ENCODE measurements around the gene SLC19A1.

Gene SLC19A1

GRCh38 chr21:45465611-45466329 lies 76.5 kb downstream of the SLC19A1 start:
- Histone ChIP-seq H3K36me3 (ENCODE audit: control insufficient read depth, insufficient read depth, low read length) (no peaks in the 10 kb centered on the region), H3K4me3 (replicated peaks; ENCODE audit: low read depth, low read length) (peak overlapping the region; percentile 8), H3K27me3 (replicated peaks; ENCODE audit: control insufficient read depth, insufficient read depth, low read length) (no peaks in the 10 kb centered on the region; the same call in 1 of the 2 replicates)
- DNase-seq (ENCODE audit: extremely low read depth, insufficient read length), result no peak
- no peak for TF ChIP-seq CTCF (IDR thresholded peaks at IDR 0.05; ENCODE audit: insufficient read depth, low read length, poor library complexity, severe bottlenecking)

GRCh38 chr21:45465105-45465504 lies 77.1 kb downstream of the SLC19A1 start:
- no peak for TF ChIP-seq CTCF (IDR thresholded peaks at IDR 0.05; ENCODE audit: insufficient read depth, low read length, poor library complexity, severe bottlenecking)
- Histone ChIP-seq H3K36me3 (ENCODE audit: control insufficient read depth, insufficient read depth, low read length) (no peaks in the 10 kb centered on the region), H3K27me3 (replicated peaks; ENCODE audit: control insufficient read depth, insufficient read depth, low read length) (no peaks in the 10 kb centered on the region; the same call in 1 of the 2 replicates), H3K4me3 (replicated peaks; ENCODE audit: low read depth, low read length) (no peak overlapping the region)
- DNase-seq (ENCODE audit: extremely low read depth, insufficient read length), result no peak

GRCh38 chr21:45464309-45464708 lies 77.9 kb downstream of the SLC19A1 start:
- Histone ChIP-seq H3K4me3 (replicated peaks; ENCODE audit: low read depth, low read length) (no peak overlapping the region), H3K36me3 (ENCODE audit: control insufficient read depth, insufficient read depth, low read length) (no peaks in the 10 kb centered on the region), H3K27me3 (replicated peaks; ENCODE audit: control insufficient read depth, insufficient read depth, low read length) (no peaks in the 10 kb centered on the region; the same call in 1 of the 2 replicates)
- DNase-seq (ENCODE audit: extremely low read depth, insufficient read length), result no peak
- no peak for TF ChIP-seq CTCF (IDR thresholded peaks at IDR 0.05; ENCODE audit: insufficient read depth, low read length, poor library complexity, severe bottlenecking)

- no peaks in the 10 kb centered on the region for H3K36me3 ChIP-seq (ENCODE audit: control insufficient read depth, insufficient read depth, low read length)
- TF ChIP-seq CTCF (IDR thresholded peaks at IDR 0.05; ENCODE audit: insufficient read depth, low read length, poor library complexity, severe bottlenecking), result no peak
Measured at GRCh38 chr21:45463871-45464270, 78.4 kb downstream of the SLC19A1 start.

GRCh38 chr21:45461806-45462341 lies 80.4 kb downstream of the SLC19A1 start:
- no peak for TF ChIP-seq CTCF (IDR thresholded peaks at IDR 0.05; ENCODE audit: insufficient read depth, low read length, poor library complexity, severe bottlenecking)
- Histone ChIP-seq H3K36me3 (ENCODE audit: control insufficient read depth, insufficient read depth, low read length) (no peaks in the 10 kb centered on the region), H3K4me3 (replicated peaks; ENCODE audit: low read depth, low read length) (no peak overlapping the region), H3K27me3 (replicated peaks; ENCODE audit: control insufficient read depth, insufficient read depth, low read length) (no peaks in the 10 kb centered on the region; the same call in 1 of the 2 replicates)
- DNase-seq (ENCODE audit: extremely low read depth, insufficient read length), result no peak

More at GRCh38 chr21:45463871-45464270, 78.4 kb downstream of the SLC19A1 start:
- DNase-seq (ENCODE audit: extremely low read depth, insufficient read length), result no peak
- no peak overlapping the region for H3K4me3 ChIP-seq (replicated peaks; ENCODE audit: low read depth, low read length)
- H3K27me3 ChIP-seq (replicated peaks; ENCODE audit: control insufficient read depth, insufficient read depth, low read length), result no peaks in the 10 kb centered on the region; the same call in 1 of the 2 replicates
